Nephron (organoid): Measurements from ENCODE around the gene NEGR1.

Source experiments
- H3K27ac Mint-ChIP-seq, 3 experiments: 2 replicates each; pipeline ENCODE4 v1.8.0; 2020; ENCODE audit warnings: mixed read lengths in 3 of 3, mild to moderate bottlenecking in 2 of 3, moderate library complexity in 1 of 3
- H3K27me3 Mint-ChIP-seq: 2 replicates; pipeline ENCODE4 v1.8.0; 2021; ENCODE audit warnings: low read depth, mild to moderate bottlenecking, moderate library complexity, mixed read lengths
- H3K36me3 Mint-ChIP-seq: 2 replicates; pipeline ENCODE4 v1.8.0; 2020; ENCODE audit warnings: low read depth, mixed read lengths
- H3K4me1 Mint-ChIP-seq: 2 replicates; pipeline ENCODE4 v1.8.0; 2020; ENCODE audit warnings: mixed read lengths
- H3K4me3 Mint-ChIP-seq, 3 experiments: 2 replicates each; pipeline ENCODE4 v1.8.0; 2020; ENCODE audit warnings: mild to moderate bottlenecking in 3 of 3, mixed read lengths in 3 of 3, moderate library complexity in 2 of 3
- H3K9me3 Mint-ChIP-seq: 2 replicates; pipeline ENCODE4 v1.8.0; 2020; ENCODE audit warnings: mixed read lengths
- CTCF ChIP-seq, 3 experiments: fragments of 200-600 bp; sonication (generic); IDR thresholded peaks; one replicate each; pipeline ENCODE4 v1.5.0; 2021; ENCODE audit warnings: antibody characterized with exemption in 3 of 3; ENCODE audit not compliant: unreplicated experiment in 3 of 3

The NEGR1 gene

GRCh38 chr1:71695821-71696220 is 586.5 kb downstream of the NEGR1 start:
- peaks cover 3% of the 10 kb centered on the region for H3K9me3 Mint-ChIP-seq
- H3K27ac Mint-ChIP-seq = no peak overlapping the region
- H3K4me1 Mint-ChIP-seq = no peaks in the 10 kb centered on the region
- no peaks in the 10 kb centered on the region for H3K27me3 Mint-ChIP-seq
- no peaks in the 10 kb centered on the region for H3K36me3 Mint-ChIP-seq
- no peak overlapping the region for H3K4me3 Mint-ChIP-seq
- no peak for TF ChIP-seq CTCF (IDR thresholded peaks at IDR 0.05; ENCODE audit: unreplicated experiment in 3 of 3)

GRCh38 chr1:71695084-71695483 is 587.3 kb downstream of the NEGR1 start:
- H3K9me3 Mint-ChIP-seq = peaks cover 3% of the 10 kb centered on the region
- no peaks in the 10 kb centered on the region for H3K27me3 Mint-ChIP-seq
- no peaks in the 10 kb centered on the region for H3K4me1 Mint-ChIP-seq
- TF ChIP-seq CTCF (IDR thresholded peaks at IDR 0.05; ENCODE audit: unreplicated experiment in 3 of 3) = no peak
- H3K36me3 Mint-ChIP-seq = no peaks in the 10 kb centered on the region
- H3K27ac Mint-ChIP-seq = no peak overlapping the region
- H3K4me3 Mint-ChIP-seq = no peak overlapping the region

- Mint-ChIP-seq H3K36me3 (no peaks in the 10 kb centered on the region), H3K27me3 (no peaks in the 10 kb centered on the region), H3K4me3 (no peak overlapping the region), H3K9me3 (peaks cover 3% of the 10 kb centered on the region), H3K4me1 (no peaks in the 10 kb centered on the region), H3K27ac (no peak overlapping the region)
- TF ChIP-seq CTCF (IDR thresholded peaks at IDR 0.05; ENCODE audit: unreplicated experiment in 3 of 3) = no peak
These were observed 588.8 kb downstream of the NEGR1 start for GRCh38 chr1:71693581-71693980.

- peaks cover 3% of the 10 kb centered on the region for H3K9me3 Mint-ChIP-seq
- no peak for TF ChIP-seq CTCF (IDR thresholded peaks at IDR 0.05; ENCODE audit: unreplicated experiment in 3 of 3)
These were observed 592.7 kb downstream of the NEGR1 start for GRCh38 chr1:71689635-71690034.

GRCh38 chr1:71687376-71687775 is 595.0 kb downstream of the NEGR1 start:
- H3K27me3 Mint-ChIP-seq = no peaks in the 10 kb centered on the region
- no peak overlapping the region for H3K4me3 Mint-ChIP-seq
- no peaks in the 10 kb centered on the region for H3K36me3 Mint-ChIP-seq
- peaks cover 3% of the 10 kb centered on the region for H3K9me3 Mint-ChIP-seq
- H3K27ac Mint-ChIP-seq = no peak overlapping the region
- H3K4me1 Mint-ChIP-seq = no peaks in the 10 kb centered on the region
- TF ChIP-seq CTCF (IDR thresholded peaks at IDR 0.05; ENCODE audit: unreplicated experiment in 3 of 3) = no peak

More at GRCh38 chr1:71689635-71690034, 592.7 kb downstream of the NEGR1 start:
- Mint-ChIP-seq H3K27ac (no peak overlapping the region), H3K4me1 (no peaks in the 10 kb centered on the region), H3K27me3 (no peaks in the 10 kb centered on the region), H3K4me3 (no peak overlapping the region), H3K36me3 (no peaks in the 10 kb centered on the region)
